OCI-M2 (cell line): ENCODE data around the gene PILRB.
"Not testable (repeated sequence)": the region's sequence is repeated elsewhere in the genome, so short reads cannot be mapped to it uniquely, and the experiment has no call there.

ENCODE experiments used
- DNase-seq: peaks from one replicate; lab custom pipeline; 2025; ENCODE audit not compliant: unreplicated experiment; lab: John Stamatoyannopoulos, UW

Gene PILRB

GRCh38 chr7:100373870-100374598 is 16.1 kb downstream of the PILRB start:
- DNase-seq, result not testable (repeated sequence)

- DNase-seq, result no peak
These were observed 16.7 kb downstream of the PILRB start for GRCh38 chr7:100374601-100375000.

GRCh38 chr7:100376066-100376465 is 18.1 kb downstream of the PILRB start:
- DNase-seq, result no peak

- no peak for DNase-seq
These were observed 20.3 kb downstream of the PILRB start for GRCh38 chr7:100378114-100378755.

GRCh38 chr7:100380196-100380595 is 22.3 kb downstream of the PILRB start:
- DNase-seq, result no peak

GRCh38 chr7:100381531-100382233 is 23.8 kb downstream of the PILRB start:
- not testable (repeated sequence) for DNase-seq

GRCh38 chr7:100382234-100382853 is 24.4 kb downstream of the PILRB start:
- not testable (repeated sequence) for DNase-seq

- no peak for DNase-seq
These were observed 26.8 kb downstream of the PILRB start for GRCh38 chr7:100384628-100385294.

- no peak for DNase-seq
These were observed 29.0 kb downstream of the PILRB start for GRCh38 chr7:100386940-100387339.

- no peak for DNase-seq
These were observed 29.8 kb downstream of the PILRB start for GRCh38 chr7:100387695-100388094.

GRCh38 chr7:100389437-100390088 is 31.6 kb downstream of the PILRB start:
- no peak for DNase-seq

GRCh38 chr7:100390286-100391009 is 32.5 kb downstream of the PILRB start:
- DNase-seq, result no peak

GRCh38 chr7:100393233-100393905 is 35.5 kb downstream of the PILRB start:
- no peak for DNase-seq

- DNase-seq, result no peak
These were observed 36.2 kb downstream of the PILRB start for GRCh38 chr7:100394077-100394476.

- DNase-seq, result no peak
These were observed 38.6 kb downstream of the PILRB start for GRCh38 chr7:100396421-100396982.

- no peak for DNase-seq
These were observed 39.6 kb downstream of the PILRB start for GRCh38 chr7:100397315-100398081.

- no peak for DNase-seq
These were observed 40.3 kb downstream of the PILRB start for GRCh38 chr7:100398239-100398638.

- no peak for DNase-seq
These were observed 42.1 kb downstream of the PILRB start for GRCh38 chr7:100400041-100400440.
